ENCODE measurements around the gene DDX31.

DNA sequence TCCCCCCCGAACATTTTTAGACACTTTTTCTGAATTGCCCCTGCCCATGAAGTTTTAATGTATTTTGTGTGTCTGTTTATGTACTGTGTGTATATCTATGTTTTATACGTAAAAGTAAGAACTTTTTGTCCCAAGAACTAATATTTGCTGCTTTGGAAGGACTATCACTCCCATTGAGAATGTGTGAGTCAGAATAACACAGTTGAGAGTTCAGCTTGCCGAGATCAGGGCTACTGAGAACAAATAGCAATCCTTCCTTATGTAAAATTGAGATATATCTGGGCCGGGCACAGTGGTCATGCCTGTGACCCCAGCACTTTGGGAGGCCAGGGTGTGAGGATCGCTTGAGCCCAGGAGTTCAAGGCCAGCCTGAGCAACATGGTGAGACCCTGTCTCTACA lies 11.8 kb upstream of the DDX31 start:
- TF ChIP-seq ELF1 (IDR thresholded peaks at IDR 0.05; ENCODE audit: borderline replicate concordance, low read depth), result no peak
- TF ChIP-seq, protein P1, sequence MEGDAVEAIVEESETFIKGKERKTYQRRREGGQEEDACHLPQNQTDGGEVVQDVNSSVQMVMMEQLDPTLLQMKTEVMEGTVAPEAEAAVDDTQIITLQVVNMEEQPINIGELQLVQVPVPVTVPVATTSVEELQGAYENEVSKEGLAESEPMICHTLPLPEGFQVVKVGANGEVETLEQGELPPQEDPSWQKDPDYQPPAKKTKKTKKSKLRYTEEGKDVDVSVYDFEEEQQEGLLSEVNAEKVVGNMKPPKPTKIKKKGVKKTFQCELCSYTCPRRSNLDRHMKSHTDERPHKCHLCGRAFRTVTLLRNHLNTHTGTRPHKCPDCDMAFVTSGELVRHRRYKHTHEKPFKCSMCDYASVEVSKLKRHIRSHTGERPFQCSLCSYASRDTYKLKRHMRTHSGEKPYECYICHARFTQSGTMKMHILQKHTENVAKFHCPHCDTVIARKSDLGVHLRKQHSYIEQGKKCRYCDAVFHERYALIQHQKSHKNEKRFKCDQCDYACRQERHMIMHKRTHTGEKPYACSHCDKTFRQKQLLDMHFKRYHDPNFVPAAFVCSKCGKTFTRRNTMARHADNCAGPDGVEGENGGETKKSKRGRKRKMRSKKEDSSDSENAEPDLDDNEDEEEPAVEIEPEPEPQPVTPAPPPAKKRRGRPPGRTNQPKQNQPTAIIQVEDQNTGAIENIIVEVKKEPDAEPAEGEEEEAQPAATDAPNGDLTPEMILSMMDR (IDR thresholded peaks at IDR 0.05 in 2 of 3, conservative IDR thresholded peaks at IDR 0.05 in 1 of 3; ENCODE audit: borderline replicate concordance in 1 of 3, insufficient read depth in 1 of 3, low read depth in 2 of 3, low read length in 2 of 3), result no peak
